NCI-H146 treated with DMSO at 0.1 percent for 48 hours (cell line): ENCODE measurements around the gene MICAL2.

Experiments used
- DNase-seq: peaks from one replicate; lab custom pipeline; 2025; ENCODE audit not compliant: unreplicated experiment; lab: John Stamatoyannopoulos, UW

The MICAL2 gene

GRCh38 chr11:12280199-12280837, 169.9 kb downstream of the MICAL2 start:
- peak; percentile 72 for DNase-seq

- DNase-seq: no peak
These were observed 170.6 kb downstream of the MICAL2 start for GRCh38 chr11:12280838-12281565.

- DNase-seq: peak; percentile 54
These were observed 171.4 kb downstream of the MICAL2 start for GRCh38 chr11:12281571-12282478.

GRCh38 chr11:12282676-12283075, 172.3 kb downstream of the MICAL2 start:
- DNase-seq: no peak

- no peak for DNase-seq
These were observed 174.1 kb downstream of the MICAL2 start for GRCh38 chr11:12284316-12285050.

GRCh38 chr11:12285106-12285505, 174.7 kb downstream of the MICAL2 start:
- DNase-seq: no peak

- no peak for DNase-seq
These were observed 175.4 kb downstream of the MICAL2 start for GRCh38 chr11:12285811-12286222.

- DNase-seq: no peak
These were observed 176.2 kb downstream of the MICAL2 start for GRCh38 chr11:12286606-12287005.

- no peak for DNase-seq
These were observed 176.6 kb downstream of the MICAL2 start for GRCh38 chr11:12287009-12287373.

GRCh38 chr11:12287374-12288211, 177.2 kb downstream of the MICAL2 start:
- no peak for DNase-seq

GRCh38 chr11:12288212-12288930, 178.0 kb downstream of the MICAL2 start:
- peak; percentile 43 for DNase-seq

- DNase-seq: no peak
These were observed 178.7 kb downstream of the MICAL2 start for GRCh38 chr11:12288931-12289666.

- DNase-seq: no peak
These were observed 179.5 kb downstream of the MICAL2 start for GRCh38 chr11:12289667-12290476.

GRCh38 chr11:12290477-12290922, 180.1 kb downstream of the MICAL2 start:
- DNase-seq: no peak

- DNase-seq: no peak
These were observed 180.9 kb downstream of the MICAL2 start for GRCh38 chr11:12291313-12291712.

GRCh38 chr11:12291766-12292165, 181.4 kb downstream of the MICAL2 start:
- DNase-seq: no peak

- DNase-seq: no peak
These were observed 182.4 kb downstream of the MICAL2 start for GRCh38 chr11:12292766-12293165.

GRCh38 chr11:12293486-12293885, 183.1 kb downstream of the MICAL2 start:
- no peak for DNase-seq
